ENCODE results near the gene KCTD19. TPM values are rescaled to one million over a fixed set of nuclear protein-coding genes. Genes with fewer than 3 reads are reported as not detected.
"Not testable (repeated sequence)": the region's sequence is repeated elsewhere in the genome, so short reads cannot be mapped to it uniquely, and the experiment has no call there.

The KCTD19 gene
- not detected in 2 replicates for total RNA-seq (2014; rRNA removed; shearing (Covaris generic))

DNA sequence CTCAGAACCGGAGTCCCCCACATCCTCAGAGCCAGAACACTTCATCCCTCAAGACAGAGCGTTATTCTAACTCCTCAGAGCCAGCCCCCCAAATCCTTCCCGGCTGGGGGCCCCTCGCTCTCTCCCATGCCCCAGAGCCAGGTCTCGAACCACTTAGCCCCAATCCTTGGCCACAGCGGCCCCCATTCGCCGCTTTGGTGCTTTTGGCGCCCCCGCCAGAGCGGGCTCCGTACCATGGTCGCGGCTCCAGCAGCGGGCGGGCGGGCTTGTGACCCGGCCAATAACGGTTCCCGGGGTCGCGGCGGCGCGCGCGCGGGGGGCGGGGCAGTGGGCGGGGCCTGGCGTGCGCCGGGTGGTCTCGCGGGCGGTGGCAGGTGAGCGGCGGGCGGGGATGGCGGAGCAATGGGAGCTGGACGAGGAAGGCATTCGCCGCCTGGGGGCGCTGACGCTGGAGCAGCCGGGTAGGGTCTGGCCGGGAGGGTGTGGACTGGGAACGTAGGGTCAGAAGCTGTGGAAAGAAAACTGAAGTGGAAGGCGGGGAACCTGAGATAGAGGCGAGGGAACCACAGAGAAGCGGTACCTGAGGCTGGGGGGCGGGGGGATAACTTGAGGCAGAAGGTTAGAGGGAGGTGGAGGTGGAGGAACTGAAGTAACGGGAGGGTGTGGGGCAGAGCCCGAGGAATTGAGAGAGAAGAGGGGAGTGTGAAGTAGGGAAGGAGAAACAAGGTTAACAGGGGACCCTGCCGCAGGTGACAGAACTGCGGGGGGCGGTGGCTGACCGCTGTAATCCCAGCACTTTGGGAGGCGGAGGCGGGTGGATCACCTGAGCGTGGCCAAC, at the start of gene KCTD19, which contains the start of gene LRRC36:
TSS of gene KCTD19 (minus strand) at position 270 of the 838 bp plus-strand sequence. CDS start at position 236, 34 bp downstream.
TSS of gene LRRC36 (plus strand) at position 344 of the 838 bp plus-strand sequence. CDS start at position 392, 48 bp downstream.
- DNase-seq (ENCODE audit: low read depth) = no peak

DNA sequence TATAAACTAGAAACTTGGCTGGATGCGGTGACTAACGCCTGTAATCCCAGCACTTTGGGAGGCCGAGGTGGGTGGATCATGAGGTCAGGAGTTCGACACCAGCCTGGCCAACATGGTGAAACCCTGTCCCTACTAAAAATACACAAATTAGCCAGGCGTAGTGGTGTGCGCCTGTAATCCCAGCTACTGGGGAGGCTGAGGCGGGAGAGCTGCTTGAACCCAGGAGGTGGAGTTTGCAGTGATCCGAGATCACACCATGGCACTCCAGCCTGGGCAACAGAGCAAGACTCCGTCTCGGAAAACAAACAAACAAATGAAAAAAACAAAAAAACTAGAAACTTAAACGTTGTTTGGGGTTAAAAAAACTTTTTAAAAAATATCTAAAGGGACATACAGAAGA, 49.5 kb upstream of the KCTD19 start:
- not testable (repeated sequence) for DNase-seq (ENCODE audit: low read depth)

DNA sequence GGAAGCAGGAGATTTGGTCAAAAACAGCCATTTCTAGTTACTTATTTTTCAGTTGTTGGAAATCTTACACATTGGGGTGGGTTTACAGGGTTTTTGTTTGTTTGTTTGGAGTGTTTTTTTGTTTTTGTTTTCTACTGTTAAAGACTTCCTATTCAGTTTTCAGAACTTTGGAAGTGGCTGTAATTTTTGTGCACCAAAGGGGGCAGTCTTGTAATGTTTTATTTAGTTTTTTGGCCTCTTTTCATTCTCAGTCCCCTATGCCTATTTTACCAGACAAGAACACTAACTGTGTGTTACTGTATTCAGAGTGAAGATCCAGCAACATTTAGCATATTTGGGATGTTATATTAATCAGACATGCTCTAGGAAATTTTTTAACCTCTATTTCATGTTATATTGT, 46.1 kb upstream of the KCTD19 start:
- DNase-seq (ENCODE audit: low read depth) = no peak

DNA sequence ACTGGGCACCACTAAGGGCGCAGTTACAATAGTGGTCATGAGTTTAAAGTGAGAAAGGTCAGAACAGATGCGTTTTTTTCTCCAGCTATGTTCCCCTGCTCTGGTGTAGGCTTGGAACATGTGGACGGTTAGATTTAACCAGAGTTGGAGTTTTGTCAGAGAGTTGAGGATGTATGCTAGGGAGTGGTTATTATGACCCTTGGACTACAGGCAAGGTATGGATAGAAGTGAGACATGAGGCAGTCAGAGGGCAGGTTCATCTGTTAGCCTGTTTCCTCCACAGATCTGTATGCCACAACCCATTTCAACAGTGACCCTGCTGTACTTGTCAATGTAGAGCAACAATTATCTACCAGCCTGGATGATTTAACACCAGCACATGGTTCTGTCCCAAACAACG, 44.1 kb upstream of the KCTD19 start:
- DNase-seq (ENCODE audit: low read depth) = no peak

DNA sequence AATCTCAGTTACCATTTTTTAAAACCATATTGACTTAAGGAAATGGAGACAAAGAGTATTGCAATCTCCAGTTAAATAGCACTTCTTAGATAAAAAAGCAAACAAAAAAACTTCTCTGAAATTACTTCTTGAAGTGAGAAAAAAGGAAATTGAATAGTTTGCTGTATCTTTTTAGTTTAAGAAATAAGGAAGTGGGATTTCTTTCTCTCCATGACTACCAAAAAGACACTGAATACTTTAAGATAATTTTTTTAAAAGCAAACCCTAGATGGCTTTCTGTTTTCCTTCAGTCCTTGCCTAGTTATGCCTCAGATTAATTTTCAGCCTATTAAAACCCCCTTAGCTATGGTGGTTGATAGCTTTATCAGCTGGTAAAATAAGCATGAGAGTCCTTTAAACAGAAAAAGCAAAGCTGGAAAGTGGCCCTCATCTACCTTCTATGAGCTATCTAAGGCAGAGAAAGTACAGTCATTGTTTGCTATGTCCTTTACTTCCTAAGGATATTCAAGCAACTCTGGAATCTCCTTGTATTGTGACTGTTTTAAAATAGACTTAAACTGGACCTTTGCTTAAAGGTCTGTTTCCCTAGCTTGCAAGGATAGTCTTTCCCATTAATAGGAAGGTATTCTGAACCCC, 38.2 kb upstream of the KCTD19 start:
- no peak for DNase-seq (ENCODE audit: low read depth)

DNA sequence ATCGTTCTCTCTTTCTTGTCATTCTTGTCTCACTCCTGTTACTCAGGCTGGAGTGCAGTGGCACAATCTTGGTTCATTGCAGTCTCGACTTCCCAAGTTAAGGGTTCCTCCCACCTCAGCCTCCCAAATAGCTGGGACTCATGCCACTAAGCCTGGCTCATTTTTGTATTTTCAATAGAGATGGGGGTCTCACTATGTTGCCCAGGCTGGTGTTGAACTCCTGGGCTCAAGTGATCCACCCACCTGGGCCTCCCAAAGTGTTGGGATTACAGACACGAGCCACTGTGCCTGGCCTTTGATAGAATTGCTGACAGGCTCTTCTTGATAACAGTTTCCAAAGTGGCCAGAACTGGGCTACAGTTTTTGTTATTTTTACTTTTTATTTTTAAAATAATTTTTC, 34.5 kb upstream of the KCTD19 start:
- no peak for DNase-seq (ENCODE audit: low read depth)

DNA sequence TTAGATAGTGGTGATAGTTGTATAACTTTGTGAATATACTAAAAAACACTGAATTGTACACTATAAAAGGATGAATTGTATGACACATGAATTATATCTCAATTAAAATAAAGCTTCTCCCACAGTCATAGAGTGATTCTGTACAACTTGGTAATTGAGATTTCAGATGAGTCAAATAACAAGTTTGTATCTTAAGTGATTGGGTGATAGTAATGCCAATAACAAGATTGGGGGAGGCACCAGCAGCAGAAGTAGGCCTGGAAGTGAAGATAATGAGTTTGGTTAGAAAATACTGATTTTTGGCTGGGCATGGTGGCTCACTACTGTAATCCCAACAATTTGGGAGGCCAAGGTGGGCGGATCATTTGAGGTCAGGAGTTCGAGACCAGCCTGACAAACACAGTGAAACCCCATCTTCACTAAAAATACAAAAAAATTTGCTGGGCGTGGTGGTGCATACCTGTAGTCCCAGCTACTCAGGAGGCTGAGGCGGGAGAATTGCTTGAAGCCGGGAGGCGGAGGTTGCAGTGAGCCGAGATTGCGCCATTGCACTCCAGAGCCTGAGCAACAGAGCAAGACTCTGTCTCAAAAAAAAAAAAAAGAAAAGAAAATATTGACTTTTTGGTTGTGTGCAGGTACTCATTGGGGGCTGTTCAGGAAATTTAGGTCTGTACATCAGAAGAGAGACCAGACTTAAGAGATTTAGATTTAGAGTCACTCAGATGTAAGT, 33.2 kb upstream of the KCTD19 start:
- not testable (repeated sequence) for DNase-seq (ENCODE audit: low read depth)

DNA sequence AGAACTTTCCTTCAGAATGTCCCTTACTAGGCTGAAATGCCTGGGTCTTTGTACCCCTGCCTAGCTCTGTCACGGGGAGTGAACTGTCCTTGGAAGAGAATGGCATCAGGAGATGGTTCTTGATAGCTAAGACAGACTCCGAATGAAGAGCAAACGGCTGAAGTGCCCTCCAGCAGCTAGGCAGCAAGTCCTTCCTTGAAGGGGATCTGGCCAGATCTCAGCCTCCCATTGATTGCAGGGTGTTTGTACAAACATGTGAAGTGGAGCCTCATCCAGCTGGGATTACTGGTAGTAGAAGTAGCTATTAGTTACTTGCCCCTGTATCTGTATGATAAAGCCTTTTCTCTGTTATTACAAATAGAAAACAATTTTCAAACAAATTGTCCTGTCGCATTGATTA, 31.0 kb upstream of the KCTD19 start:
- no peak for DNase-seq (ENCODE audit: low read depth)

DNA sequence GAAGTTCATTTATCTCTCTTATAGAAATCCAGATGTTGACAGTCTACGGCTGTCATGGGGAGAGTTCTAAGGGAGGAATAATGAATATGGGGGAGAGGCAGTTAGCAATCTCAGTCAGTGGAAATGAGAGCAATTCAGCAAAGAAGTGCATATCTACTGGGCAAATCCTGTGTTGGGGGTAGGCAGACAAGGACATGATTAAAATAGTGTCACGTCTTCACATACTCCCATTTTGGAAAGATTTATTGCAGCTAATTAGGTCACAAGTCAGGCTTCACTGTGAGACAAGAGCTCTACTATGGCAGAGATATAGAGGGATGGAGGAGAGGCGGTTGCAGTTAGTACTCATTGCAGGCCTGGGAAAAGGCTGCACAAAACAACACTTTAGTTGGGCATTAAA, 29.9 kb upstream of the KCTD19 start:
- no peak for DNase-seq (ENCODE audit: low read depth)

DNA sequence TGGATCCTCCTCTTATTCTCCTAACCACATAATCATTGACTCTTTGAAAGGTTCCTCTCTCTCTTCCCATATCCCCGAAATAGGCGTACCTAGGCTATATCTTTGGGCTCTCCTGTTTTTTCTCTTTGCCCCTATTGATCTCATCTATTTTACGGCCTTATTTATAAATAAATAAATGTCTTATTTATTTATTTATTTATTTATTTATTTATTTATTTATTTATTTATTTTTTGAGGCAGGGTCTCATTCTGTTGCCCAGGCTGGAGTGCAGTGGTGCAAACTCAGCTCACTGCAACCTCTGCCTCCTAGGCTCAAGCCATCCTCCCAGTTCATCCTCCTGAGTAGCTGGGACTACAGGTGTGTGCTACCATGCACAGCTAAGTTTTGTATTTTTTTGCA, 25.9 kb upstream of the KCTD19 start:
- not testable (repeated sequence) for DNase-seq (ENCODE audit: low read depth)

DNA sequence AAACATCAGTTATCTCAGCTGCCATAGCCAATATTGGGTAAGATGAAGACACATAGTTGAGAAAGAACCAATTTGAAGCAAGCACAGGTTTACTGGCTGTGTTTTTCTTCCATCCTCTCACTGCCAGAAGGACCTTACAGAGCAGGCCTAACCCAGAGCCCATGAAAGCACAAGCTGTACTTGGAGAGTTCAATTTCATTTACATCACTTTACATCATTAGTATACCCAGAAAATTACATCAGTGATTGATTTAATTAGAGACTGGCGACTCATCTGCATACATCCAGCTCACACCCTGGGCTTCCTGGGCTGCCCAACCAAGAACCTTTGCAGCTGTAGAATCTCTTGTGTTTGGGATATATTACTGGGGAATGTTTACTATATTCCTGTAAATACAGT, 23.8 kb upstream of the KCTD19 start:
- DNase-seq (ENCODE audit: low read depth) = no peak

DNA sequence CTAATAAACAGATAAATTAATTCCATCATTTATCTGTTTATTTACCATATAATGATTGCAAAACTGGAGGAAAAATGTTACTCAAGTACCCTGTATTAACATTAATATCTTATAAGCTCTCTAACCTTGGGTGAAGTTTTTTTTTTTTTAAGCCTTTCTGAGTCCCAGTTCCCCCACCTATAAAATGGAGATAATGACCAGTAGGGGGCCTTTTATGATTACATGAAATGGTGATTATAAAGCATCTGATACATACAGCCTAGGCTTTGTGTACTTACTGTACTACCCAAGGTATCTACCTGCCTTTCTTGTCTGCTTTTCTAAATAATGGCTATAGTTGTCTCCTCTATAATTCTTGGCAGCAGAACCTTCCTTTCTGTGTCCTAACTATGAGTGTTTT, 22.6 kb upstream of the KCTD19 start:
- peak; percentile 35 for DNase-seq (ENCODE audit: low read depth)

DNA sequence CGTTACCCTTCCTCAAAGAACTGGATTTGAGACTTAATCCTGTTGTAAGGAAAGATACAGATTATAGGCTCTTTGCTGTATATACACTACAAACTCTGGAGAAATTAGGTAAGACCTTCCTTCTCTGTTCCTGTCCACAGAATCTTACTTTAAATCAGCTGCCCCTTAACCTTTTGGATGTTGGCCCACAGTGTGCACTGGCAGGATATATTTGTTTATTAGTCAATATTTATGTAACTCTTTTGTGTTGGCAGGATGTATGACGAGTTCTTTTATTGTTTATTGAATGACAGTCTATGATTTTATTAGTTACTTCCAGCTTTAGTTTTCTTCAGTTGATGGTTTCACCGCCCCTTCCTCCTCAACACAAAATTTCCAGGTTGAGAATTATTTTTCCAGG, 19.8 kb upstream of the KCTD19 start:
- DNase-seq (ENCODE audit: low read depth) = no peak

DNA sequence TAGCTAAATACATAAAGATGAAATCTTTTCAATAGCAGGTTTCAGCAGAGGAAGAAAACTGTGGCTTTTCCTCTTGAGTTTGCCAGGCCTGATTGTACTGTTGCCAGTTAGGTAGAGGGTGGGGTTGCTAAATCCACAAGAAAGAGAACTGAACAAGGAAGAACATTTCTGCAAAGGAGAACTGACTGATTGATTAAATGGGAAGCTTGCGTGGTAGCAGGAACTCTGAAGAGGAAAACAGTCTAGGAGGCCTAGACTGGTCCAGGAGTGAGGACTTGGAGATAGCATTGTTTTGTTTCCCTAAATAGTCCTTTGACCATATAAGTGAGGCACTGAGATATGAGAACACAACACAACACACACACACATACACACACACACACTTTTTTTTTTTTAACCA, 18.9 kb upstream of the KCTD19 start:
- no peak for DNase-seq (ENCODE audit: low read depth)

DNA sequence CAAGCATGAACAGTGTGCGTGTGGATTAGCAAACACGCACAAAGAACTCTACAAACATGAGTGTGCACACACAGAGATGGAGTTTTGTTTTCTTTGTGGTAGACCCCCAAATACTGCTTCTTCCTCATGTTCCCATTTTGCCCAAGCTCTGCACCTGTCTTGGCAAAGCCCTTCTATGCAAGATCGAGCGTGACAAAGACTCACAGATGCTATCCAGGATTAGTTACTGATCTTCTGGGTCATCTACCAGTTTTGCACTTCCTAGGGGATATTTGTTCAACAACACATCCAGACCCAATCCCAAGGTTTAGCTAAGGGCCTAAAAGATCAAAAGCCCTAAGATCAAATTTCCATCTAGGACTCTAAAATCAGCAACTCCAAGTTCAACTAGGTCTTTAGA, 16.1 kb upstream of the KCTD19 start:
- DNase-seq (ENCODE audit: low read depth) = no peak

DNA sequence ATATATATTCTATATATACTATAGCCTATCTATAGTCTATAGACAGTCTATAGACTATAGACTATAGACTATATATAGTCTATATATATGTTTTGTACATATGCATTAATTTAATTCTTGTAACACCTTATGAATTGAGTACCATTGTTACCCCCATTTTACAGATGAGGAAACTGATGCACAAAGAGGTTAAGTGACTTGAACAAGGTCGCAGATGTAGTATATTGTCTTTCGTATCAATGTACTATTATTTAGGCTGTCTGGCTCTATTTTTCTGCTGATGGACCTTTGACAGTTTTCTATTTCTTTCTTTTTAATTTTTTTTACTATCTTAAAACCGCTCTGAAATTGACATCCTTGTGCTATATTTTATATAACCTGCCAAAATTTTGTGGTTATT, 14.7 kb upstream of the KCTD19 start:
- DNase-seq (ENCODE audit: low read depth) = no peak

DNA sequence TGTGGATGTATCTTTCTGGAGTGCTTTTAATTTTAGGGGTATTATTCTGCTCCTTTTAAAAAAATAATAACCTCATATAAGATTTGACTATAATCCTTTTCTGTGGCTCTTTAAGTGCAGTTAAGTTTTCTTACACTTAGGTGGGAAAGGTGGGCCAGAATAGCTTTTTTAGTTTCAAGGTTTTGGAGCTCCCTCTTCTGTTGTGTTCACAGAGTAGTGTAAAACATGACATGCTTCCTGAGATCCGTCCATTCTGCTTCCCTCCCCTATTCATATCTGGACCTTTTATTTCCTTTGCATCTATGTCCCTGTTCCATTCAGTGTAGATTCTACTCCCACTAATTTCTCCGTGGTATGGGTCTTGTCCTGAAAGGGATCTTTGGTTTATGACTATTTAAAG, 12.9 kb upstream of the KCTD19 start:
- DNase-seq (ENCODE audit: low read depth) = peak; percentile 37

DNA sequence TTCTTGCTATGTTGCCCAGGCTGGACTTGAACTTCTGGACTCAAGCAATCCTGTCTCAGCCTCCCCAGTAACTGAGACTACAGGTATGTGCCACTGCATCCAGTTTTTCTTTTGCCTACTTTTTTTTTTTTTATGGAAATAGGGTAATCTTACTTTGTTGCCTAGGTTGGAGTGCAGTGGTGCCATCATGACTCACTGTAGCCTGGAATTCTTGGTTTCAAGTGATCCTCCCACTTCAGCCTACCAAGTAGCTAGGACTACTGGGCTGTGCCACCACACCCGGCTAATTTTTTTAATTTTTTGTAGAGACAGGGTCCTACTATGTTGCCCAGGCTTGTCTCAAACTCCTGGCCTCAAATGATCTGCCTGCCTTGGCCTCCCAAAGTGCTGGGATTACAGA, 10.1 kb upstream of the KCTD19 start:
- peak; percentile 17 for DNase-seq (ENCODE audit: low read depth)

DNA sequence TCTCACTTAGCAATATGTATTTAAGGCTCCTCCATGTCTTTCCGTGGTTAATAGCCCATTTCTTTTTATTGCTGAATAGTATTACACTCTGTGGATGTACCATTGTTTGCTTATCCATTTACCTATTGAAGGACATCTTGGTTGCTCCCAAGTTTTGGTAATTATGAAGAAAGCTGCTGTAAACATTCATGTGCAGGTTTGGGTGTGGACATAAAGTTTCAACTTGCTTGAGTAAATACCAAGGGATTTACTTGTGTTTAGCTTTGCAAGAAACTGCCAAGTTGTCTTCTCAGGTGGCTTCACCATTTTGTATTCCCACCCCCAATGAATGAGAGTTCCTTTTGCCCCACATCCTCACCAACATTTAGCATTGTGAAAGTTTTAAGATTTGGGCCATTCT, 9.6 kb upstream of the KCTD19 start:
- no peak for DNase-seq (ENCODE audit: low read depth)

DNA sequence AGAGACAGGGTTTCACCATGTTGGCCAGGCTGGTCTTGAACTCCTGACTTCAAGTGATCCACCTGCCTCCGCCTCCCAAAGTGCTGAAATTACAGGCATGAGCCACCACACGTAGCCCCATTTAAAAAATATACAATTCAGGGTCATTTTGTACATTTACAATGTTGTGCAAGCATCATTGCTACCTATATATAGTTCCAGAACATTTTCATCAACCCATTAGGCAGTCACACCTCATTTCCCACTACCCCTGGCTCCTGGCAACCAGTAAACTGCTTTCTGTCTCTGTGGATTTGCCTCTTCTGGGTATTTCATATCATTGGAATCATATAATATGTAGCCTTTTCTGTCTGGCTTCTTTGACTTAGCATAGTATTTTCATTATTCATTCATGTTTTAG, 6.8 kb upstream of the KCTD19 start:
- no peak for DNase-seq (ENCODE audit: low read depth)

DNA sequence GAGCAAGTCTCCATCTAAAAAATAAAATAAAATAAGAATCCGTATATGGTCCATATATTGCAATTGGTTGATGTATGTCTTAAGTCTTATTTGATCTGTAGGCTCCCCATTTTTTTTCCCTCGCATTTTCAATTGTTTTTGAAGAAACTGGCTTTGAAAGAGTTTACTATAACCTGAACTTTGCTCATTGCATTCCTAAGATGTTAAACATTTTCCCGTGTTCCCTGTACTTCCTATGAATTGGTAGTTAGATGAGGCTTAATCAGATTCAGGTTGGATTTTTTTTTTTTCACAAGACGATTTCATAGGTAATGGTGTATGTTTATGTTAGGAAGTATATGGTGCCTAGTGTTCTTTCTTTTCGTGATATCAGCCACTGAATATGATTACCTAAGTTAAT, 3.4 kb upstream of the KCTD19 start:
- DNase-seq (ENCODE audit: low read depth) = no peak

DNA sequence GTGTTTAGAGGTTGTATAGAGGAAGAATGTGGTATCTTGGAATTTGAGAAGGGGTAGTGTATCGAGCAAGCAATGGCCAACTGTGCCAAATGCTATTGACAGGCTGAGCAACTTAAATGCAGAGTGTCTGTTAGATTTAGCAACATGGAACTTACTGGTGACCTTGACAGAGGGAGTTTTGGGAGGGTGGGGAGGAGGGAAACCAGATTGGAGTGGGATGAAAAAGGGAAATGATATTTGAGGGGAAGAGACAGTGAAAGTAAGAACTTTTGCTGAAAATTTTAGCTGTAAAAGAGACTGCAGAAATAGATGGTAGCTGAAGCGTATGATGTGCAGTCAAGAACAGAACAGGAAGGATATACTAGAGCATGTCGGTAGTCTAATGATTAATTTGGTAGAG, 1.2 kb upstream of the KCTD19 start:
- DNase-seq (ENCODE audit: low read depth) = no peak

DNA sequence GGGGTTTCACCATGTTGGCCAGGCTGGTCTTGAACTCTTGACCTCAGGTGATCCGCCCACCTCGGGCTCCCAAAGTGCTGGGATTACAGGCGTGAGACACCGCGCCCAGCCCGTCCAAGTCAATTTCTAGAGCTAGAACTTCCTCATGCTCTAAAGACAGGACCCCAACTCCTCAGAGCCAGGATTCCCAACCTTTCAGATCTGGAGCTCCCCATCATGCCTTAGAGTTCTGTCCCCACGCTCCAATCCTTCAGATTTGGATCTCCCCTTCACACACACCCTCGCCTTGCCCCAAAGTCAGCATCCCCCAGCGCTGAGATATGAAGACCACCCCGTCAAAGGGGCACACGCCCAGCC, 448 bp downstream of the KCTD19 start:
- no peak for DNase-seq (ENCODE audit: low read depth)
